HG02884 (cell line): Measurements from ENCODE around the gene OARD1.

ENCODE experiments used
- ATAC-seq: cut with Tn5 transposase; IDR thresholded peaks from one replicate; pipeline ENCODE4 v1.9.1; 2021; ENCODE audit warnings: mild to moderate bottlenecking, moderate library complexity; ENCODE audit not compliant: unreplicated experiment

The OARD1 gene

DNA sequence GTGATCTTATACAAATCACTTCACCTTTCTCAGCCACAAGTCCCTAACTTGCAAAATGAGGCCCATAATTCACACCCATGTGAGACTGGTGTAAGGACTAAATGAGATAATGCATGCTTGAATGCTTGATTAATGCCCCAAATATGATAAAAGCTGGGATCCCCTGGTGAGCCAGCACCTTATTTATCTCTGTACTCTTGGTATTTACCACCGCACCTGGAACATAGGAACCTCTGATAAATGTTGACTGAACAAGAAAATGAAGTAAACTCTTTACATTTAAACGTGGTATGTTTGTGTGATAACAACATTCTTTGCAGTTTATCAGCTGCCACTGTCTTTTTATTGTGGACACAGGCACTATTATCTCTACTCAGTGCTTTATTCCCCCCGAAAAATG lies 21.6 kb downstream of the OARD1 start:
- ATAC-seq, result no peak

GRCh38 chr6:41049955-41050354 lies 22.2 kb downstream of the OARD1 start:
- ATAC-seq, result no peak

DNA sequence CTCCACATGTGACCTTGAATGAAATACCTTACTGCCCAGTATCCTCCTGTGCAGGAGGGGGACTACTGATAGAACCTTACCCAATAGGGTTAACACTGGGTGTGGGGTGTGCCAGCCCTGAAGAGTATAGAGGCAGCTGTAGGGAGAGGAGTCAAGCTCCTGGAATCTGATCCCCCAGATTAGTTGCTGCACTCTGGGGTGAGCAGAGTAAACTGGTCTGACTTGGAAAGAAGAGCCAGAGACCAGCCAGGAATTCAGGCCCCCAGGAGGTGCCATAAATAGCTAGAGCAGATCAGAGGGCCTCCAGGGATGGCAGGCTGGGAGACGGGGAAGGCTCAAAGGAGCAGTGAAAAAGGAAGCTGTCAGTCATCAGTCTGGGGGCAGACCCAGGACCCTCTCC lies 22.6 kb downstream of the OARD1 start:
- ATAC-seq, result no peak

DNA sequence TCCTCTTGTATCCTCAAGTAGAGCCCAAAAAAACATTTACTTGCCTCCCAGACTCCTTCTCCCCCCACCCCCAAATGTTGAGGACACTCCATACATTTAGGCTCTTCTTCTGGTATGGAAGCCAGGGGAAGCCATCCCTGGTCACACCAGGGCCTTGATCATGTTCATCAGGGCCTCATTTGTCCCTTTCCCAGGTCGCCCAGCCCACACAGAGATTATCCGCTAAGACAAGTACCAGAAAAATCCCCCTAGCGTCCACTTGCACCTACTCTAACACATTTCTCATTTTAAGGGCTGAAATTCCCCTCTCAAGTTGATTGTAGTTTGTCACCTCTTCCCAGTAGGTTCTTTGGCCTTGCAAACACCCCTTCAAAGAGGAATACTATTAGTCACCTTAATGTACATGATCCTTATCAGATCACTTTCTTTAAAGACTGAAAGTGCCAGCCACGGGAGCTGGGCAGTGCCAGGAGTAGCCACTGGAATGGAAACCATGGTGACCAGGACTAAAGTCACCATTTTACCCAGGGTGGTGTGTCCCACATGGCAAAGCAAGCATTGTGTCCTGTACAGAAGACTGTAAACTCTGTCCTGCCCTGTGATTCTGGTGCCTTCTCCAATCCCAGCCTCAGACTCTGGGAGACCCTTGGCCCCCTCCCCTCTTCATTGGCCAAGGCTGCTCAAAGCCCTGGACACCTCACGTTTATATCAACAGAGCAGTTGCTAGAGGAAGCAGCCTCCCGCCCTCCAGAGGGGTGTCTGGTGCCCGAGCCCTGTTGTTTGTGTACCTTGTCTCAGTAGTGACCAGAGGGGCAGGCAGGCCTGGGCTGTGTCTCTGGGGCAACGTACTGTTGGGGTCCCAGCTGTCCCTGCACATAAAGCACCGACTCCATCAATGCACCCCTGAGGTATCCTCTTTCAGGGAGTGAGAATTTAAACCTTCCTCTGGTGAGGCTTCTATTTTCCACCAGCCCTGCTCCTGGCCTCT lies 24.1 kb downstream of the OARD1 start:
- ATAC-seq, result no peak

- no peak for ATAC-seq
Observed at GRCh38 chr6:41047306-41047705, 24.9 kb downstream of the OARD1 start.

- no peak for ATAC-seq
Observed at GRCh38 chr6:41046084-41046483, 26.1 kb downstream of the OARD1 start.

GRCh38 chr6:41045664-41046063 lies 26.5 kb downstream of the OARD1 start:
- ATAC-seq, result no peak

DNA sequence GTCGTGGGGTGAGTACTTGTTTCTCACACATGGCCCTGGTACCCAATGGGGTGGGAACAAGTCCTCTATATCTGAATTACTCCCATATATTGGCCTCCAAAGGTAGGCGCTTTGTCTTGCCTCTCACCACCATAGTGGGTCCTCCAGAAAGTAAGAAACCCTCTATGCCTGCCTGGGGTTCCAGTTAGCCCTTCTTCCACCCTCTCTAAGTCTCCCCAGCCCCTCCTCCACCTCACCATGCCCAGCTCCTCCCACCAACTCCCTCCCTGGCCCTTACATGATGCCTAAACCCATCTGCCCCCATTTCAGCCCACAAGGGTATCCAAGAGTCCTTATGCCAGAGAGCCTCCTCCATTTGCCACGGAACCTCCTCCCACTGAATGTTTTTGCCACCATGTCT lies 29.0 kb downstream of the OARD1 start:
- no peak for ATAC-seq

DNA sequence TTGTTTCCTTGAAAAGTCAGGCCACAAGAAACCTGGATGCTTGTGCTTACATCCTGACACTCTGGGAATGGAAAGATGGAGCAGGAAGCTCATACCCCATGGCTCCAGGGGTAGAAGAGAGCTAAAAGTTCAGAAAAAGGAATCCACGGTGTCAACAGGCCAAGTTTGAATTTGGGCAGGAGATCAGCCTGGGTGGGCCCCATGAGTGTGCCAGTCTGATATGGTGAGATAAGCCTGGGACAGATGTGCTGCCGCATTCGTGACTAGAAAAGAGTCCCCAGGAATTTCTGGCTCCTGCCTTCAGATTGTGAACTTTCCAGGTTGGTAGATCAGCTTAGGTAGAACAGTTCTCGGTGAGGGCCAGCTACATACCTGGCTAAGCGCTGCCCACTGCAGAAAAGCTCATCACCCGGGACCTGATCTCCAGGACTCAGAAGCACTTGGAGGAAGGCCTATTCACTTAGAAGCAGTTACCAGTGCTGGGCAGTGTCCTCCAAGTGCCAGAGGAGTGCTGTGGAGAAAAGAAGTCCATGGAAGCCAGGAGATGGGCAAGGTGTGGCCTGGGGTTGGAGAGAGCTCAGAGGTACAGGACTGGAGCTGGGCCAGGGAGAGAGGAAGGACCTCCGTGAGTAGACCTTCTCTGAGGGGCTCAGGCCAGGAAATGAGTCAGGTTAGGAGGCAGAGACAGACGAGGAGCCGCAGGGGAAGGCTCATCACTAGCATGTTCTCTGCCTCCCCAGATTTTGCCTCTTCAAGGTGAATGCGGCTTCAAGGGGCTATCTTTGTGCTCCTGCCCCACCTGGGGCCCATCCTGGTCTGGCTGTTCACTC lies 29.7 kb downstream of the OARD1 start, which contains the start of gene TSPO2:
TSS of gene TSPO2 (plus strand) at position 242 of the 830 bp plus-strand sequence. CDS start at position 761, 519 bp downstream.
- no peak for ATAC-seq

DNA sequence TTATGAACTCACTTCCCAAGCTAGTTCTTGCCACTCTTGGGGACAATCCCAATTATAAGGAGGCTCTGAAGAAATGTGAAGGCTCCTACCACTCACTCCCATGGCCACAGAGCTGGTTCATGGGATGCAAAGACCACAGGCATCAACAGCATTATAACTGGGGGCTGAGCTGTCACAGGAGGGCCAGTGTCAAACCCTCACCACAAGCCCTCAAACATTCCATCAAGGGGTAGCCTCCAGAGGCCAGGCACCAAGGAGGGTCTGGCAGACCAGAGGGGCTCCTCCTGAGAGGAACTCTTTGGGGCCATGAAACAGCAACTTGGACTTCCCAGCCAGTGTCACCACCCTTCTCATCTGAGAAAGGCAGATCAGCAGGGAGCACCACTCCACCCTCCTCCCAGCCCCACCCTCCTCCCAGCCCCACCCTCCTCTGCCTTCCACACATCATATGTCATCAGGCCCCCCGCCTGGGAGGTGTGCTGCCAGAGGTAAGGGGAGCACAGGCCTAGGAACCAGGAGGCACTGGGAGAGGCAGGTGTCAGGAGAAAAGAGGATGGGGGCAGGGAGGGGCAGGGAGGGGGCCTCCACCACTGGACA lies 31.1 kb downstream of the OARD1 start:
- no peak for ATAC-seq

DNA sequence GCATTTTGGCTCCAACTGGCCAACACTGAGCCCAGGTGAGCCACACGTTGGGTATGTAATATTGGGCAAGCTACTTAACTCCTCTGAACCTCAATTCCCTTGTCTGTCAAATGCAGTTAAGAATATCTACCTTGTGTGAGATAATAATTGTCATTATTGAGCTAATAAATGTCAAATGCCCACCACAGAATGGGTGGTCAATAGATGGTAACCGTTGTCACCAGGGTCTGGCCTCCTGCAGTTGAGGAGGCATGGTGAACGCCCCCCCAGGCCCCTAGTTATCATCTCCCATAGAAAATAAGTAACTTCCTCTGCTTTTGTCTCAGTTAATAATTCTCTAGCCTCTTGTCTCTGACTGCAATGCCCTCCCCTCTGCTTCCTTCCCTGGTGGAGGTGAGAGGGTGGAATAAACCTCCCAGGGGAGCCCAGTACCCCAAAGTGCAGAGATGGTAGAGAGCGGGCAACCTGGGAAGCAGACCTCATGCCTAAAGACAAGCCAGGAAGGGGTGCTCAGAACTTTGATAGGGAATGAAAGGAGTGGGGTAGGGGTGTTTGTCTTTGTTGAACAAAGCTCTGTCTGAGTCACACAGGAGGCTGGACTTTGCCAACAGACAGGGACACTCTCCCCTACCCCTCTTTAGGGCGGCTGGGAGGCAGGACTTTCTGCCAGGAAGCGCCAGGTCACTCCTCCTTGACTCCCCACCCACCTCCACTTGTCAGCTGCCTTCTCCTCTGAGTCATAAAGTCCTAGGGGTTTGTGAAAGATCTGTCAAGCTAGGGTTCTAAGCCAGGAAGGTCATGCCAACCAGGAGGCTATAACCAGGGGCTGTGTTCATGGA lies 31.8 kb downstream of the OARD1 start:
- ATAC-seq, result no peak

- ATAC-seq, result no peak
Observed at GRCh38 chr6:41039060-41039998, 32.8 kb downstream of the OARD1 start, which contains the start of gene UNC5CL. UNC5CL (minus strand) TSS chr6:41039221; CDS start chr6:41035074, 4,147 bp downstream.

- ATAC-seq, result no peak
Observed at GRCh38 chr6:41038205-41038604, 34.0 kb downstream of the OARD1 start.

DNA sequence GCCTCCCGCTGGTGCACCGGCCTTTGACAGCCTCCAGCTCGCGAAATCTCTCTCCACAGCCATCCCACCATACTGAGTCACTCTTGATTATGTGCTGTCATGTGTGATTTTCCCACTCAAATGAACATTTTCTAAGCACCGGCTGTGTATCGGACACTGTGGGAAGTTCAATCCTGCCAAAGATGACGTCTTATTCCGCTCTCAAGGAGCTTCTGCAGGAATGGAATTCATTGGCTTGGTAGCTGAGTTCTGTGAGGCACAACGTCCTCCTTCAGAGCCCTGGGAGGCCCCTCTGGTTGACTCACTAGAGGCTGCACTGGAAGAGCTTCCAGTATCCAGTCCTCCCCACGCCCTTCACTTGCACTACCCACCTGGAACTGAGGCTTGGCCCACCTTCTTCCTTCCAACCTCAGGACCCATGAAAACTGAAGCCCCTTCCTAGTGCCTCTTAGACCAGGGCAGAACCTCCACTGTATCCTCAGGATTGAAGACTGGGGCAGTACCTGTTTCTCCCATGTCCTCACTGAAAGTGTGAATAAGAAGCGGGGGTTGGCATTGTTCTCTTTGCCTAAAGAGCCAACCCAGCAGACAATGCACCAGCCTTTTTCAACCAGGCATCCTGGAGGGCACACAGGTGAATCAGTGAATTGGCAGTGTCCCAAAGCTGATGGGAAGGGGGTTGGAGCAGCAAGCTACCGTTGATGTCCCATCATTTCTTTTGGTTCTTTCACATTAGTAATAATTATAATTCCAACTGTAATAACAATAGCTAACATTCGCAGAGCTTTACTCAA lies 34.9 kb downstream of the OARD1 start:
- ATAC-seq, result no peak

DNA sequence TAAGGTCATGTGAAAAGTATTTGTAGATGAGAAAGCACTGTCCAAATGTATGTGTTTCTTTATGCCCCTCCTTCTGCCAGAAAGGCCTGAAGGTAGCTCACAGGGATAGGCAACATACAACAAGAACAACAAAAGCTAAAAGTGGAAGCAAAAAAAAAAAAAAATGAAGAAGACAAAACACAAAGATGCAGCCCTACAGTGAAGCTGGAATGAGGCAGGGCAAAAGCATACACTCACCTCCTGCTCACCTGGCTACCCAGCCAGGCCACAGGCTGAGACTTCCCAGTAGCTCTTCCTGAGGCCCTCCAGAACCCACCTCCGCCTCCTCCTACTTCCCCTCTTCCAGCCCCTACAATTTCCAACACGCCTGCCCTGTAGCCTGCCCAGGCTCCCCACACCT lies 35.6 kb downstream of the OARD1 start:
- no peak for ATAC-seq

DNA sequence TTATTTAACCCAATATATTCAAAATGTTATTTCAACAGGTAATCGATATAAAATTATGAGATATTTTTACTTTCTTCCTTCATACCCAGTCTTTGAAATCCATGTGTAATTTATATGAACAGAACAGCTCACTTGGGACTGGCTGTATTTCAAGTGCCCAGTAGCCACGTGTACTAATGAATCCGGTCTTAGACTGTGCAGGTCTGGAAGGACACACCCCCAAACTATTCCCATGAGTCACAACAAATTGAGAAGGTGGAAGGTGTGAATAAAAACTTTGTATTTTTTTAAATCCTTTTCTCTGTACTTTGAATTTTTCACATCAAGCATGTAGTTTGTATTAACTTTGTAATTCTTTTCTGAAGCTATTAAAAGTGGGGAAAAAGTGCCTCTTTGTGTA lies 36.0 kb downstream of the OARD1 start:
- ATAC-seq, result no peak

DNA sequence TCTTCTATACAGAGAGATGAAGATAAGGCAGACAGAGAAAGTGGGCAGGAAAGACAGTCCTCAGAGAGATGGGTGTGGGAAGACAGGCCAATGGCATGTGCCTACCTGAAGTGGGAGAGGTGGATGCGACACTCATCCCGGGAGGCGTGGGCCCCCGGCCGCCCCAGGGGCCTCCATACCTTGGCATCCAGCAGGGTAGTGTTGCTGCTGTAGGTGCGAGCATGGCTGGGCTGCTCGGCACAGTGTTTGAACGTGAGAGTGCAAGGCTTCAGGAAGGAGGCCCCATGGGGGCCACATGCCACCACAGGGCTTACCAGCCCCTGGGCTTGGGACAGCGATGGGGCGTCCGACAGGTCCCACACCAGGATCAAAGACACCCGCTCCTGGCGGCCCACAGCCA lies 38.4 kb downstream of the OARD1 start:
- no peak for ATAC-seq

DNA sequence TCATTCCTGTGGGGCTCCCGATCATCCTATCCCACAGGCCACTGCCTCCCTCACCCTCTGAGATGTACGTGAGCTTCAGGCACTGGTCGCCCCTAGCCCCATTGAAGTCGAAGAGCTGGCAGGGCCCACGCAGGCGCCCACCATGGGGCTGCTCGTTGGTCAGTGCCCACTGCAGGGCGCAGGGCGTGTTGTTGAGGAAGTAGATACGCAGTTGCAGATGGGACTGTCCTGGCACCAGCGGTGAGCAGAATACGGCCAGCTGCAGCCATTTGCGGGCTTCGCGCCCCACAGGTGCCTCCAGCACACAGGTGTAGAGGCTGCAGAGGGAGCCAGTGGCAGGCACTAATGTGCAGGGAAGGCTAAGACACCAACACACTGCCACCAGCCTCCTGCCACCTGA lies 39.3 kb downstream of the OARD1 start:
- no peak for ATAC-seq
